Measurements from ENCODE around the gene LACTBL1. TPM values are rescaled to one million over a fixed set of nuclear protein-coding genes. Genes with fewer than 3 reads are reported as not detected.

LACTBL1 gene
- total and polyA plus RNA-seq, 2 donors (not counting 1 experiment from before 2014, with no cell fraction given), result not detected

- Histone ChIP-seq H2AFZ (ENCODE audit: low read length) (no peak overlapping the region), H3K36me3 (ENCODE audit: control insufficient read depth, insufficient read depth, low read length) (no peaks in the 10 kb centered on the region), H3K4me2 (ENCODE audit: extremely low read depth, insufficient read depth, low read length) (no peak overlapping the region), H3K27me3 (ENCODE audit: control insufficient read depth, insufficient read depth, low read length) (peaks cover 22% of the 10 kb centered on the region), H3K9ac (ENCODE audit: insufficient read depth, low read length) (no peak overlapping the region), H3K79me2 (ENCODE audit: control insufficient read depth, insufficient read depth, low read length) (no peaks in the 10 kb centered on the region), H3K9me3 (ENCODE audit: control insufficient read depth, insufficient read depth, low read depth, low read length) (no peaks in the 10 kb centered on the region), H3K4me1 (ENCODE audit: control insufficient read depth, extremely low read depth, insufficient read depth, low read length) (no peaks in the 10 kb centered on the region), H3K4me3 (replicated peaks in 1 of 4; ENCODE audit: control extremely low read depth in 1 of 4, insufficient read depth in 1 of 4, low read depth in 3 of 4, low read length in 4 of 4) (no peak overlapping the region), H4K20me1 (ENCODE audit: control insufficient read depth, extremely low read depth, insufficient read depth, low read length) (no peaks in the 10 kb centered on the region), H3K27ac (ENCODE audit: insufficient read depth, low read length) (no peak overlapping the region)
- DNase-seq (ENCODE audit: low read depth in 2 of 2), result peak; percentile 68 to 90
- TF ChIP-seq EZH2 (IDR thresholded peaks at IDR 0.05; ENCODE audit: low read length, missing control alignments), result no peak
- TF ChIP-seq CTCF (conservative IDR thresholded peaks at IDR 0.05 in 1 of 2, IDR thresholded peaks at IDR 0.05 in 1 of 2; ENCODE audit: low read depth in 1 of 2, low read length in 2 of 2), result no peak
Measured at GRCh38 chr1:22969304-22969709, 3.4 kb downstream of the LACTBL1 start.

- H3K79me2 ChIP-seq (ENCODE audit: control insufficient read depth, insufficient read depth, low read length), result no peaks in the 10 kb centered on the region
- no peak overlapping the region for H3K27ac ChIP-seq (ENCODE audit: insufficient read depth, low read length)
- no peaks in the 10 kb centered on the region for H3K36me3 ChIP-seq (ENCODE audit: control insufficient read depth, insufficient read depth, low read length)
- H3K4me1 ChIP-seq (ENCODE audit: control insufficient read depth, extremely low read depth, insufficient read depth, low read length), result no peaks in the 10 kb centered on the region
- no peak for DNase-seq (ENCODE audit: low read depth in 2 of 2)
- H4K20me1 ChIP-seq (ENCODE audit: control insufficient read depth, extremely low read depth, insufficient read depth, low read length), result no peaks in the 10 kb centered on the region
- H3K9me3 ChIP-seq (ENCODE audit: control insufficient read depth, insufficient read depth, low read depth, low read length), result no peaks in the 10 kb centered on the region
- no peak overlapping the region for H3K4me2 ChIP-seq (ENCODE audit: extremely low read depth, insufficient read depth, low read length)
- no peak overlapping the region for H3K4me3 ChIP-seq (replicated peaks in 1 of 4; ENCODE audit: control extremely low read depth in 1 of 4, insufficient read depth in 1 of 4, low read depth in 3 of 4, low read length in 4 of 4)
- H2AFZ ChIP-seq (ENCODE audit: low read length), result no peak overlapping the region
- TF ChIP-seq CTCF (conservative IDR thresholded peaks at IDR 0.05 in 1 of 2, IDR thresholded peaks at IDR 0.05 in 1 of 2; ENCODE audit: low read depth in 1 of 2, low read length in 2 of 2), result no peak
- no peak for TF ChIP-seq EZH2 (IDR thresholded peaks at IDR 0.05; ENCODE audit: low read length, missing control alignments)
- peaks cover 21% of the 10 kb centered on the region for H3K27me3 ChIP-seq (ENCODE audit: control insufficient read depth, insufficient read depth, low read length)
- H3K9ac ChIP-seq (ENCODE audit: insufficient read depth, low read length), result no peak overlapping the region
Measured at GRCh38 chr1:22967833-22968232, 4.8 kb downstream of the LACTBL1 start.

GRCh38 chr1:22966309-22966708 is 6.4 kb downstream of the LACTBL1 start:
- Histone ChIP-seq H3K27ac (ENCODE audit: insufficient read depth, low read length) (no peak overlapping the region), H3K9me3 (ENCODE audit: control insufficient read depth, insufficient read depth, low read depth, low read length) (no peaks in the 10 kb centered on the region), H2AFZ (ENCODE audit: low read length) (no peak overlapping the region), H3K27me3 (ENCODE audit: control insufficient read depth, insufficient read depth, low read length) (peaks cover 13% of the 10 kb centered on the region), H3K4me2 (ENCODE audit: extremely low read depth, insufficient read depth, low read length) (no peak overlapping the region), H3K4me1 (ENCODE audit: control insufficient read depth, extremely low read depth, insufficient read depth, low read length) (no peaks in the 10 kb centered on the region), H3K9ac (ENCODE audit: insufficient read depth, low read length) (no peak overlapping the region), H3K4me3 (replicated peaks in 1 of 4; ENCODE audit: control extremely low read depth in 1 of 4, insufficient read depth in 1 of 4, low read depth in 3 of 4, low read length in 4 of 4) (no peak overlapping the region), H4K20me1 (ENCODE audit: control insufficient read depth, extremely low read depth, insufficient read depth, low read length) (no peaks in the 10 kb centered on the region), H3K36me3 (ENCODE audit: control insufficient read depth, insufficient read depth, low read length) (no peaks in the 10 kb centered on the region), H3K79me2 (ENCODE audit: control insufficient read depth, insufficient read depth, low read length) (no peaks in the 10 kb centered on the region)
- TF ChIP-seq CTCF (conservative IDR thresholded peaks at IDR 0.05 in 1 of 2, IDR thresholded peaks at IDR 0.05 in 1 of 2; ENCODE audit: low read depth in 1 of 2, low read length in 2 of 2) (no peak), EZH2 (IDR thresholded peaks at IDR 0.05; ENCODE audit: low read length, missing control alignments) (no peak)
- DNase-seq (ENCODE audit: low read depth in 2 of 2), result no peak
